Measurements from ENCODE around the gene RHBDF1. TPM values are rescaled to one million over a fixed set of nuclear protein-coding genes. Genes with fewer than 3 reads are reported as not detected.

Gene RHBDF1
- total RNA-seq, 1 donor from 2014 or later: 48.4 TPM

DNA sequence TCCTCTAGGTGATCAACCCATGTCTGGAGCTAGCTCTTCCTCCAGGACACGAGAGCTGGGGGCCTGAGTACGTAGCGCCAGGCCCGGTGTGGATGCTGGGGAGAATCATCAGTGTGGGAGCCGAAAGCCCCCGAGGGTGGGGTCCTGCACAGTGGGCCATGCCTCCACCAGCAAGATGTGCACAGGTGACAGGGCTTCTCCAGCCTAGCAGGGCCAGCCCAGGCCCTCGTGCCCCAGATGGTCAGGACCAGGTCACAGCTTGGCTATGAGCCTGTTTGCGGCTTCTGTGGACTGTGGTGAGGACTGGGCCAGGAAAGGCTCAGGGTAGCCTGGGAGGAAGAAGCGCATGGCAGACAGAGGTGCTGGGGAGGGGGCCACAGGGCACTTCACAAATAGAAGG lies 13.4 kb upstream of the RHBDF1 start:
- TF ChIP-seq, protein P1, sequence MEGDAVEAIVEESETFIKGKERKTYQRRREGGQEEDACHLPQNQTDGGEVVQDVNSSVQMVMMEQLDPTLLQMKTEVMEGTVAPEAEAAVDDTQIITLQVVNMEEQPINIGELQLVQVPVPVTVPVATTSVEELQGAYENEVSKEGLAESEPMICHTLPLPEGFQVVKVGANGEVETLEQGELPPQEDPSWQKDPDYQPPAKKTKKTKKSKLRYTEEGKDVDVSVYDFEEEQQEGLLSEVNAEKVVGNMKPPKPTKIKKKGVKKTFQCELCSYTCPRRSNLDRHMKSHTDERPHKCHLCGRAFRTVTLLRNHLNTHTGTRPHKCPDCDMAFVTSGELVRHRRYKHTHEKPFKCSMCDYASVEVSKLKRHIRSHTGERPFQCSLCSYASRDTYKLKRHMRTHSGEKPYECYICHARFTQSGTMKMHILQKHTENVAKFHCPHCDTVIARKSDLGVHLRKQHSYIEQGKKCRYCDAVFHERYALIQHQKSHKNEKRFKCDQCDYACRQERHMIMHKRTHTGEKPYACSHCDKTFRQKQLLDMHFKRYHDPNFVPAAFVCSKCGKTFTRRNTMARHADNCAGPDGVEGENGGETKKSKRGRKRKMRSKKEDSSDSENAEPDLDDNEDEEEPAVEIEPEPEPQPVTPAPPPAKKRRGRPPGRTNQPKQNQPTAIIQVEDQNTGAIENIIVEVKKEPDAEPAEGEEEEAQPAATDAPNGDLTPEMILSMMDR (IDR thresholded peaks at IDR 0.05): no peak
- Histone ChIP-seq H3K4me1 (peaks cover 28% of the 10 kb centered on the region), H3K4me3 (no peak overlapping the region), H3K27ac (peak overlapping the region; percentile 79), H3K27me3 (no peaks in the 10 kb centered on the region), H3K9me3 (no peaks in the 10 kb centered on the region), H3K36me3 (peaks cover 56% of the 10 kb centered on the region)
- intact Hi-C loops (cut with DNase I): no loop called here
- ATAC-seq (no peak), DNase-seq (no peak)

DNA sequence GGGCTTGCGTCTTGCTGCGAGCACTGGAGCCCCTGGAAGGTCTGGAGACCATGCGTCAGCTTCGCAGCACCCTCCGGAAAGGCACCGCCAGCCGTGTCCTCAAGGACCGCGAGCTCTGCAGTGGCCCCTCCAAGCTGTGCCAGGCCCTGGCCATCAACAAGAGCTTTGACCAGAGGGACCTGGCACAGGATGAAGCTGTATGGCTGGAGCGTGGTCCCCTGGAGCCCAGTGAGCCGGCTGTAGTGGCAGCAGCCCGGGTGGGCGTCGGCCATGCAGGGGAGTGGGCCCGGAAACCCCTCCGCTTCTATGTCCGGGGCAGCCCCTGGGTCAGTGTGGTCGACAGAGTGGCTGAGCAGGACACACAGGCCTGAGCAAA lies 13.0 kb upstream of the RHBDF1 start:
- H3K4me3 ChIP-seq: no peak overlapping the region
- H3K9me3 ChIP-seq: no peaks in the 10 kb centered on the region
- ATAC-seq (no peak), DNase-seq (no peak)
- TF ChIP-seq, protein P1 (IDR thresholded peaks at IDR 0.05): no peak
- peaks cover 28% of the 10 kb centered on the region for H3K4me1 ChIP-seq
- H3K27me3 ChIP-seq: no peaks in the 10 kb centered on the region
- H3K36me3 ChIP-seq: peaks cover 53% of the 10 kb centered on the region
- H3K27ac ChIP-seq: peak overlapping the region; percentile 79
- intact Hi-C loops (cut with DNase I): no loop called here

DNA sequence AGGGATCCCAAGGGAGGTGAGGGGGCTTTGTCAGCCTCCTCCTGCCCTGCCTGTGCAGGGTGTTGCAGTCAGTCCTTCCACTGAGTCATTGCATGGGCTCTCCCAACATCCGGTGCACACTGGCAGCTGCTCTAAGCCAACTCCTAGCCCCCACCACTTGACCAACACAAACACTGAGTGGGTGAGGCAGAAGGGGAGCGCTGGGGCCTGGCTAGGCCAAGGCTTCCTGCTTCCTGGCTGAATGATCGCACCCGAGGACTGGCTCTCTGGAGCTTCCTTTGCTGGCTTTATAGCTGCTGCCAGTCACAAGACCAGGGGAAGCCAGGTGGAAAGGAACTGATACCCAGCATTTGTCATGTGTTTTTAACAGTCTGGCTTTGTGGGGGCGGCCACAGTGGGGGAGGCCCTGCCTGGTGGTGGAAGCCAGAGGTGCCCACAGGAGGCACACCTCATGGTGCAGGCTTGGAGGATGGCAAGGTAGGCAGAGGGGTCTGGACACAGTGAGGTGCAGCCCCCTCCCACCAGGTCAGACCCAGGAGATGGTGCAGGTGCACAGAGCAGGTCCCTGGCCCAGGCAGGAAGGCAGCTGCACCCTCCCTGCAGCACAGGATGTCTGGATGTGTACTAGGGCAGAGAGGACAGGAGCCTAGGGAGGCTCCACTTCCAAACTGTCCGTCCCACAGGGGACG lies 12.4 kb upstream of the RHBDF1 start:
- no peak overlapping the region for H3K4me3 ChIP-seq

DNA sequence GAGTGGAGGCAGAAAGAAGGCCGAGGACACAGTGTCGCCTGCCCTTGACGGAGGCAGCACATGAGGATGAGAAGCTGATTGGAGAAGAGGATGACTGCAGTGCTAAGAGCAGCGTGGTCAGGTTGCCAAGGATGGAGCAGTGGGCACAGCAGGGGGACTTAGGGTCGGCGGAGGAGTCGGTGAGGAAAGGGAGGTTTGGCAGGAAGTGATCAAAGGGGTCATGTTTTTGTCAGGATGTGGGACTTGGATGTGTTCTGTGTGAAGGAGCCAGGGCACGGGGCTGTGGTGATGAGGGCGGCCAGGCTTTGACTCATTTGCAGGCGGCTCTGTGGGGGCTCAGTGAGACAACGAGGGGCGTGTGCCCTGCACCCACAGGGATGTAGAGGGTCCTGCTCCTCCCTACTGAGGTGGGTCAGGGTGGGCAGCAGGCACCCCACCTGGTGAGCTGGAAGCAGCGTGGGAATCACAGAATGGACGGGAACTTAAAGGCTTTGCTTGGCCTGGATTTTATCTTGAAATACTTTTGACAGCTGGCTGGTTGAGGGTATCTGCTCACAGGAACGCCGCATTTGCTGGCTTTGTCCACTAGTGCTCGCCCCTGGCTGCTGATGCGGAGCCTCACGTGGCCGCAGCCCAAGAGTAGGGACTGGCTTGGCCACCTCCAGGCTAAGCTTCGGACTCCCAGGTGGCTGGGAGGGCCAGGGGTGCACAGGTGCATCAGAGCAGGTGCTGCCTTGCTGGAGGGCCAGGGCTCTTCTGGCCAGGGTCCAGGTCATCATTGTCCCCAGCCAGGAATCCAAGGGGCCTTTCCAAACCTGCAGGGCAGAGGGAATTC lies 11.6 kb upstream of the RHBDF1 start:
- Histone ChIP-seq H3K4me3 (no peak overlapping the region), H3K27me3 (no peaks in the 10 kb centered on the region), H3K36me3 (peaks cover 50% of the 10 kb centered on the region), H3K9me3 (no peaks in the 10 kb centered on the region), H3K27ac (peak overlapping the region; percentile 79), H3K4me1 (peaks cover 32% of the 10 kb centered on the region)
- intact Hi-C loops (cut with DNase I): no loop called here
- ATAC-seq: peak; percentile 2
- TF ChIP-seq, protein P1 (IDR thresholded peaks at IDR 0.05): no peak
- DNase-seq: no peak

More for the DNA sequence above, 12.4 kb upstream of the RHBDF1 start:
- intact Hi-C loops (cut with DNase I): no loop called here
- H3K4me1 ChIP-seq: peaks cover 28% of the 10 kb centered on the region
- no peaks in the 10 kb centered on the region for H3K27me3 ChIP-seq
- H3K27ac ChIP-seq: peak overlapping the region; percentile 79
- TF ChIP-seq, protein P1 (IDR thresholded peaks at IDR 0.05): no peak
- peak; percentile 77 for DNase-seq
- ATAC-seq: peak; percentile 82
- peaks cover 52% of the 10 kb centered on the region for H3K36me3 ChIP-seq
- H3K9me3 ChIP-seq: no peaks in the 10 kb centered on the region

DNA sequence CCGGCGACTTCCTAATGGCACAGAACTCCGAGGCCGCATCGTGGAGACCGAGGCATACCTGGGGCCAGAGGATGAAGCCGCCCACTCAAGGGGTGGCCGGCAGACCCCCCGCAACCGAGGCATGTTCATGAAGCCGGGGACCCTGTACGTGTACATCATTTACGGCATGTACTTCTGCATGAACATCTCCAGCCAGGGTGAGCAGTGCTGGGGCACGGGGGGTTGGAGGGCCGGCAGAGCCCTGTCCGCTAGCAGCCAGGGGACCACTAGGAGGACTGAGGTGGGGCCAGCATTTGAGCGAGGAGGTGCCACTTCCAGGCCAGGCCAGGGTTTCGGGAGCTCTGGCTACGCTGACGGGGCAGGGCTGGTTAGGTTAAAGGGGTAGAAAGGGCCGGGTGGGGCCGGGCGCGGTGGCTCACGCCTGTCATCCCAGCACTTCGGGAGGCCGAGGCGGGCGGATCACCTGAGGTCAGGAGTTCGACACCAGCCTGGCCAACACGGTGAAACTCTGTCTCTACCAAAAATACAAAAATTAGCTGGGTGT lies 10.7 kb upstream of the RHBDF1 start:
- Histone ChIP-seq H3K27ac (no peak overlapping the region), H3K27me3 (no peaks in the 10 kb centered on the region), H3K4me3 (no peak overlapping the region), H3K36me3 (peaks cover 41% of the 10 kb centered on the region), H3K4me1 (peaks cover 37% of the 10 kb centered on the region), H3K9me3 (no peaks in the 10 kb centered on the region)
- DNase-seq (no peak), ATAC-seq (no peak)
- TF ChIP-seq, protein P1 (IDR thresholded peaks at IDR 0.05): no peak
- intact Hi-C loops (cut with DNase I): no loop called here

Measured in upper lobe of right lung (tissue), 1 donor.